ENCODE measurements around the gene JSRP1.

JSRP1 gene

GRCh38 chr19:2228157-2229030, 27.8 kb downstream of the JSRP1 start:
- in situ Hi-C loops (cut with HindIII; ENCODE audit: low pct_ligation_motif_present, low pct_unique_long_range_greater_than_20kb, low sequenced_read_pairs): loop anchor here (25.0 kb wide), 1 partner anchor 184 kb away; no protein-coding TSS in a partner anchor
- no peak for DNase-seq

- DNase-seq: no peak
- in situ Hi-C loops (cut with HindIII; ENCODE audit: low pct_ligation_motif_present, low pct_unique_long_range_greater_than_20kb, low sequenced_read_pairs): loop anchor here (25.0 kb wide), 1 partner anchor 185 kb away; no protein-coding TSS in a partner anchor
These were observed 28.6 kb downstream of the JSRP1 start for GRCh38 chr19:2227415-2228156.

GRCh38 chr19:2226840-2227360, 29.3 kb downstream of the JSRP1 start:
- in situ Hi-C loops (cut with HindIII; ENCODE audit: low pct_ligation_motif_present, low pct_unique_long_range_greater_than_20kb, low sequenced_read_pairs): loop anchor here (25.0 kb wide), 1 partner anchor 185 kb away; no protein-coding TSS in a partner anchor
- DNase-seq: no peak

GRCh38 chr19:2226051-2226839, 30.0 kb downstream of the JSRP1 start:
- in situ Hi-C loops (cut with HindIII; ENCODE audit: low pct_ligation_motif_present, low pct_unique_long_range_greater_than_20kb, low sequenced_read_pairs): loop anchor here (25.0 kb wide), 1 partner anchor 186 kb away; no protein-coding TSS in a partner anchor

DNA sequence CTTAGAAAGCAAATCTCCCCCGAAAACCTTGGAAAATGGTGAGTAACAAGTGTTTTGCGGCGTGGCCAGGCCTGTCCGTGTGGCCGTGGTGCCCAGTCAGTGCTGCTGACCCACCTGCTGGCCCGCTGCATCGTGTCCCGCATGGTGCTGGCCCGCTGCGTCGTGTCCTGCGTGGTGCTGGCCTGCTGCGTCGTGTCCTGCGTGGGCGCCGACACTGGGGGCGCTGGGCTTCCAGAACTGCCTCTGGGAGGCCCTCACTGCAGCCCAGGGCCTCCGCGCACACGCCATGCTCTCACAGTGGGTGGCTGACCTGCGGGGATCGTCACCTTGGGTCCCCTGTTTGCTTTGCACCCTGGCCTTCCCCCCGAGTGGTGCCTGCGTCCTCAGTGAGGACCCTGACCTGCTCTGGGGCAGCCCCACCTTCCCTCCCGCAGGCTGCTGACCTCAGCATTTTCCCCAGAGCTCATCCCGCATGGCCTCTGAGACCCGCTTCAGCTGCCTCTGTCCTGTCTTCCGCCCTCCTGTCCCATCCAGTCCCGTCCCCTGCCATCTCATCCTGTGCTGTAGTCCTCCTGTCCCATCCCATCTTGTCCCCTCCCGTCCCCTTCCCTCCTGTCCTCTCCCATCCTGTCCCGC, 30.7 kb downstream of the JSRP1 start:
- in situ Hi-C loops (cut with HindIII; ENCODE audit: low pct_ligation_motif_present, low pct_unique_long_range_greater_than_20kb, low sequenced_read_pairs): loop anchor here (25.0 kb wide), 1 partner anchor 187 kb away; no protein-coding TSS in a partner anchor
- DNase-seq: no peak

More at GRCh38 chr19:2226051-2226839, 30.0 kb downstream of the JSRP1 start:
- DNase-seq: no peak

DNA sequence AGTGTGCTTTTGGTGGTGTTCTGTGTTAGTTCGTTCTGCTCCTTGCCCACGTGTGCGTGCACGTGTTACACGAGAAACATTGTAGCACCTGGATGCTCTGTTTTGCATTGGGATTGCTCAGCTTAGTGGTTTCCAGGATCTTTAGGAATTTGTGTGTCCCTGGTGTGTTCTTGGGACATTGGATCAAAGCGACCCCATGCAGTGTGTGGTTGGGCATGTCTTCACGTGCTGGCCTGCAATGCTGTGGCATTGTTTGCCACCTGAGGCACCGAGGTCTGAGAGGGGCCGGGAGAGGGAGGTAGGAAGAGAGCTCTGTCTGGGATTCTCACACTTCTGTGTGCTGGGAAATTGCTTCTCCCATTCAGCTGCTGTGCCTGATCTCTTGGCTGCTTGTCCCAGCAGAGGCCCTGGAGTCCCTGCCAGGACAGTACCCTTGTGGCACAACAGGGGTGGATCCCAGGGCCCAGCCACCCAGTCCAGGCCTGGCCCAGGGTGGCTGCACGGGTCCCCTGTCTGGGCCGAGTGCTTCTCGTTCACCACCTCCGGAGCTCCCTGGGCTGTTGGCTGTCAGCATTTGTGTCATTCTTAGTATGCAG, 31.4 kb downstream of the JSRP1 start:
- in situ Hi-C loops (cut with HindIII; ENCODE audit: low pct_ligation_motif_present, low pct_unique_long_range_greater_than_20kb, low sequenced_read_pairs): loop anchor here (25.0 kb wide), 1 partner anchor 187 kb away; no protein-coding TSS in a partner anchor
- no peak for DNase-seq

GRCh38 chr19:2223959-2224358, 32.3 kb downstream of the JSRP1 start:
- in situ Hi-C loops (cut with HindIII; ENCODE audit: low pct_ligation_motif_present, low pct_unique_long_range_greater_than_20kb, low sequenced_read_pairs): no loop called here
- no peak for DNase-seq

DNA sequence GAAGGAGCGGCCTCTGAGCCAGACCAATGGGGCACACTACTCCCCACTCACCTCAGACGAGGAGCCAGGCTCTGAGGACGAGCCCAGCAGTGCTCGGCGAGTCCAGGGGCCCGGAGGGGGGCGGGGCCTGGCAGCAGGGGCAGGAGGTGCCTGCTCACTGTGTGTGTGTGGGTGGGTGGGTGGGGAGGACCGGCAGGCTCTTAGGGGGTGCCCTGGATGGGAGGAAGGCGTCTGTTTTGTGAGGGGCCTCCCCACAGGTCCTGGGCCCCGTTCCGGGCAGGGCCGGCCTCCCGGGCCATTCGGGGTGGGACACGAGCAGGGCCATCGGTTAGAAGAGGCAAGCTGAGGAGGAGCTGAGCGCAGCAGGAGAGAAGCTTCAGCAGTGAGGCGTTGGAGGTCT, 32.8 kb downstream of the JSRP1 start:
- in situ Hi-C loops (cut with HindIII; ENCODE audit: low pct_ligation_motif_present, low pct_unique_long_range_greater_than_20kb, low sequenced_read_pairs): no loop called here
- DNase-seq: no peak

DNA sequence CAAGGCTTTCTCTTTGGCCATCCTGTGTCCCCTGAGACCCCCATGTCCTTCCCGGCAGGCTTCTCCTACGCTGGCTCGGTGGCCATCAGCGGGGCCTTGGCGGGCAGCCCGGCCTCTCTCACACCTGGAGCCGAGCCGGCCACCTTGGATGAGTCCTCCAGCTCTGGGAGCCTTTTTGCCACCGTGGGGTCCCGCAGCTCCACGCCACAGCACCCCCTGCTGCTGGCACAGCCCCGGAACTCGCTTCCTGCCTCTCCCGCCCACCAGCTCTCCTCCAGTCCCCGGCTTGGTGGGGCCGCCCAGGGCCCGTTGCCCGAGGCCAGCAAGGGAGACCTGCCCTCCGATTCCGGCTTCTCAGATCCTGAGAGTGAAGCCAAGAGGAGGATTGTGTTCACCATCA, 34.3 kb downstream of the JSRP1 start:
- no peak for DNase-seq
- in situ Hi-C loops (cut with HindIII; ENCODE audit: low pct_ligation_motif_present, low pct_unique_long_range_greater_than_20kb, low sequenced_read_pairs): no loop called here

DNA sequence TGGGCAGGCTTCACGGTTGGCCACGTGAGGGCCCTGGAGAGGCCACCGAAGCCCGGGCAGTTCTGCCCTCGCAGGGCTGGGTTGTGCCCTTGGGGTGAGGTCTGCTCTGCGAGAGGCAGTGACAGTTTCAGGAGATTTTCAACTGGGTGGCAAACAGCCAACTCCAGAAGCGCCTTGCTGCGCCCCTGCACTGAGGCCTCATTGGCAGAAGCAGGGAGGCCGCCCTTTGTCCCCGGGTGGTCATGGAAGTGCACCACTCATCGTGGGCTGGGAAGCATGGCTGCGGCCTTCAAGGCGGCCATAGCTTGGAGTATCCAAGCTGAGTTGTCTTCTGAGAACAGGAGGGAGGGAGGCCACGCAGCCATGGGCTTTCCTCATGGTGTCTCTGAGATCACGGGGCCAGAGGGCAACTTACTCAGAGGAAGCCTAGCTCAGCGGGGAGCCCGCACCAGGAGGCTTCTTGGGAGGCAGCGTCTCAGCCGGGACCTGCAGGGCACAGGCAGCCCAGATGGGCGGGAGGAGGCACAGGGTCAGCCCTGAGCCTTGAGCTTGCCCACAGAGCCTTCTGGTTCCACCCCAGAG, 34.9 kb downstream of the JSRP1 start:
- in situ Hi-C loops (cut with HindIII; ENCODE audit: low pct_ligation_motif_present, low pct_unique_long_range_greater_than_20kb, low sequenced_read_pairs): no loop called here
- DNase-seq: no peak

DNA sequence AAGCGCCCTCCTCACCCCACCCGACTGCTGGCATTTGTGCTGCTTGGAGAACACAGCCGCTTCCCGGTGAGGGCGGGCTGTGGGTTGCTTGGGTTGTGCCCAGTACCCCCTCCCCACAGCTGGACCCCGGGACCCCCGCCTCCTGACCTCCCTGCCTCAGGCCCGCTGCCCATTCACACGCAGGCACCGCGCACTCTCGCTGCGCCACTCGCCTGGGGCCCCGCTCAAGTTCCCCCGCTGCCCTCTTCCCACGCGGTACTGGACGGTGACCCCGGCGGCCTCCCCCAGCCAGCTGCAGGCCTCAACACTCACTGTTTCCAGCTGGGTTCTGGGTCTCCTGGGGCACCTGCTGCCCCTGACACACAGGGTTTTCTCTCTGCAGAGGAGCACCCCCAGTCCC, 36.5 kb downstream of the JSRP1 start:
- DNase-seq: no peak
- in situ Hi-C loops (cut with HindIII; ENCODE audit: low pct_ligation_motif_present, low pct_unique_long_range_greater_than_20kb, low sequenced_read_pairs): no loop called here

GRCh38 chr19:2217591-2217990, 38.6 kb downstream of the JSRP1 start:
- in situ Hi-C loops (cut with HindIII; ENCODE audit: low pct_ligation_motif_present, low pct_unique_long_range_greater_than_20kb, low sequenced_read_pairs): no loop called here
- DNase-seq: no peak

- in situ Hi-C loops (cut with HindIII; ENCODE audit: low pct_ligation_motif_present, low pct_unique_long_range_greater_than_20kb, low sequenced_read_pairs): no loop called here
- no peak for DNase-seq
These were observed 39.6 kb downstream of the JSRP1 start for GRCh38 chr19:2216361-2217225.

GRCh38 chr19:2215281-2215751, 40.9 kb downstream of the JSRP1 start:
- in situ Hi-C loops (cut with HindIII; ENCODE audit: low pct_ligation_motif_present, low pct_unique_long_range_greater_than_20kb, low sequenced_read_pairs): no loop called here

GRCh38 chr19:2214251-2214650, 42.0 kb downstream of the JSRP1 start:
- DNase-seq: no peak
- in situ Hi-C loops (cut with HindIII; ENCODE audit: low pct_ligation_motif_present, low pct_unique_long_range_greater_than_20kb, low sequenced_read_pairs): no loop called here

More at GRCh38 chr19:2215281-2215751, 40.9 kb downstream of the JSRP1 start:
- DNase-seq: no peak

- no peak for DNase-seq
These were observed 42.4 kb downstream of the JSRP1 start for GRCh38 chr19:2213799-2214198.

More at GRCh38 chr19:2213799-2214198, 42.4 kb downstream of the JSRP1 start:
- in situ Hi-C loops (cut with HindIII; ENCODE audit: low pct_ligation_motif_present, low pct_unique_long_range_greater_than_20kb, low sequenced_read_pairs): no loop called here

Measured in ACHN (cell line).